GM19468 (cell line): ENCODE measurements around the gene ACTG1.

Experiments used
- ATAC-seq: cut with Tn5 transposase; IDR thresholded peaks from one replicate; pipeline ENCODE4 v1.9.1; 2021; ENCODE audit warnings: mild to moderate bottlenecking, moderate library complexity, moderate number of reproducible peaks; ENCODE audit not compliant: unreplicated experiment; ENCODE audit errors: extremely low read depth

Gene ACTG1

DNA sequence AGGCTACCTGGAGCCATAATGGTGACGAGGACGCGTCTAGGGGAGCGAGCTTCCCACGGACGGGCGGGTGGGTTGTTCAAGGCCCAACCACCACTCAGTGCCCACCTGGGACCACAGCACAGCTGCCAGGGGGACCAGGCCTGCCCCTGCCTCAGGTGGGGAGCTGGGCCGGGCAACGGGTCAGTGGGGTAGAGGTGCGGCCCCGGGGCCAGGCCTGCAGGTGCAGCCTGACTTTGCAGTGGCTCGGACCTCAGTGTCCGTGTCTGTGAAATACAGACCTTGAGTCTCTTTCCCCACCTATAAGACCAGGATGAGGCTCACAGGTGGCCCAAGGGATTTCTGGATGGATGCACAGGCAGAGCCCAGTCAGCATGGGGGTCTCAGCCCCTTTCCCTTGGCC lies 43.3 kb downstream of the ACTG1 start:
- no peak for ATAC-seq

DNA sequence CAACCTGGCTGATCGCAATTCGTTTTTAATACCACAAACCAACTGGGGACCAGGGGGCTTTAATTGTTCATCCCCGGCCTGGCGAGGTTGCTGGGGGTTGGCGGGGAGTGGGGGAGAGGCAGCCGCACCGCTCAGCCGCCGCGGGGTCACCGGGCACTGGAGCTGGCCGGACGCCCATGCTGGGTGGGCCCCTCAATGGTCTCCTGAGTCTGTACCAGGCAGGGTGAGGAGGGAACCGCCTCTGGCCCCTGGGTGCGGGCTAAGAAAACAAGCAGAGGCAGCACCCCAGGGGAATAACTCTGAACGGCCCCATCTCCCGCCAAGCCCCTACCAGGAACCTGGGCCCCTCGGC lies 43.9 kb downstream of the ACTG1 start:
- no peak for ATAC-seq

DNA sequence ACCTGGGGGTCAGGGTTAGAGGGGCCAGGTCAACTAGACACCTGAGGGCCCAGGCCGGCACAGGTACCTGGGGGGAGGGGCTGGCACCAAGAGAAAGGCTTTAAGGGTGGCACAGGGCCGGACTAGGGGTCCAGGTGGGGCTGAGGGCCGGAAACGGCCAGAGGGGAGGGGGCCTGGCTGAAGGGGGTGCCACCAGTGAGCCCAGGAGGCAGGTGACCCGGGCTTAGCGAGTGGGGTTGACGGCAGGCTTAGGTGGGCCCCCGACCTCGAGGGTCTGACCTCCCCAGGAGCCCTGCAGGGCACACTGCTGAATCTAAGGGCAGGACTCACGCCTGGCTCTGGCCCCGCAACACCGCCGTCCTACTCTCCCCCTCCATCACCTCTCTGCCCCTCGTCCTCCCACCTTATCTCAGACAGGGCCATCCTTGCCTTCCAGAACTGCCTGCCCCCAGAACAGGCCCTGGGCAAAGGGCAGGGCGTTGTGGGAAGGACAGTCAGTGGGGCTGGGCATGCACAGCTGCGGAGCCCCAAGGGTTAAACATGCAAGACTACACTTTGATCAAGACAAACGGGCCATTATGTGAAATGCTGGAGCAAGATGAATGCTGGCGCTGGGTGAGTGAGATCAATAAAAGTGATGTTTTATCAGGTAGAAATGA lies 44.4 kb downstream of the ACTG1 start:
- ATAC-seq = no peak

DNA sequence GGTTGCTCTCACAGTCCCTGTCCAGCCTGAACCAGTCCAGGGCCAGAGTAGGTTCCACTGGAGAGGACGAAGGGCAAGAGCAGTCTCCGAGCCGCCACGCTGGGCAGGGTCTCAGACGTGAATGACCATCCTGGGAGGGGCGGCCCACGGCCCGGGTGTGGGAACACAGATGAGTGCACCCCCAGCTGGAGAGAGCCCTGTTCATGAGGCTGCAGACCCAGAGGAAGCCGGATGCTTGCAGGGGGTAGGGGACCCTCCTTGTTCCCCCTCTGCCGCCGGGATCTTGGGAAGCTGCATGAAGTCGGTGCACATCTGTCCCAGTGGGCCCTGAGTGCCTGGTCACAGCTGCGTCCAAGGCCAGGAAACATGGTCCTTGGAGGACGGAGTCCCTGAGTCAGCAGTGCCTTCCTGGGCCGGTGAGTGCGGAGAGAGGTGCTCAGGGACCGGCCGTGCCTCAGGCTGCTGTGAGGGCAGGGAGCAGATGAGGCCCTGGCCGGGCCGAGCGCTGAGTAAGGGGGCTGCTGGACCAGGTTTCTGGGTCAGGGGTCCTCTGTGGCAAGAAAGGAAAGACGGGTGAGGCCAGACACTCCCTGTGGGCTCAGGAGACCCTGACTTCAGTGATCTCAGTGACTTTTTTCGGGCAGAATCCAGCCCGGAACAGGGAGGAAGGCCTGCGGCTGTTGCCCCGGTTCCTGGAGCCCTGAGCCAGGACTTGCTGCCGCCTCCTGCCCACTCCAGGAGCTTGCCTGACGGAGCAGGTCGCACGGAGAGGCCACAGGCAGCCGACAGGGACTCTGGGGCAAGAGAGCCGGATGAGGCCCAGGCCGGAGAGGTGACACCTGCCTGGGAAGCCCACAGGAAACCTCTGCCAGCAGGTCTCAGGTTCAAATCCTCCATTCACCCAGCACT lies 45.8 kb downstream of the ACTG1 start:
- ATAC-seq = no peak

DNA sequence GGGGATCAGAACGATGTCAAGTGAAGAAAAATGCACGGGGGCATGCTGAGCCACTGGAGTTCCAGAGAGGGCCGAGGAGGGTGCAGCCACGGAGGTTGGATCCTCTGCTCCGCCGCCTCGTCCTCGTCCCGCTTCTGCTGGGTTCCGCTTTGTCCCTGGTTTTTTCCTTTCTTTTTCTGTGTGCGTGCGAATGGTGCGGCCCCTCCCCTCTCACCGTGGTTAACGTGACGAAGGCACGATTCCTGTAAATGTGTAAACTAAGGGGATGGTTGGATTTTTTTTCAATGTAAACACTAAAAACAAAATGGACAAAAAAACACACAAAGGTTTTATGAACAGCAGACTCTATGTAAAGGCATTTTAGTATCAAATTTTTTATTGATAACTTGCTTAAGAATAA lies 46.7 kb downstream of the ACTG1 start:
- ATAC-seq = no peak

DNA sequence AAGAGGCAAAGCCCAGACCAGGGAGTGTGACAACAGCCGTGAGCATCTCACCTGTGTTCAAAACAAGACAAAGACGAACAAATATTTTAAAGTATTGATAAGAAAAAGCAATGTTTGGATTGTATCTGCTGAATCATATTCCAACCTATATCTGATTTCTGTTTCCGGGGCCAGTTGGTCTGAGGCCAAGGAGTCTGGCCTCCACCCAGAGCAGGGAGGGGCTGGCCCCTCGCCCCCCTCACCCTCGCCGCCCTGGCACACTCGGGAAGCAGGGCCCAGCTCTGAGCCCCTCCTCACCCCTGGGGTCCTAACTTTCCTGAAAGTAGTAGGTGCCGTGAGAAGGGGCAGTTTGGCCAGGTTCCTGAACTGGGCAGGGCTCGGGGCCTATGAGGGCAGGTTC lies 48.0 kb downstream of the ACTG1 start:
- no peak for ATAC-seq

DNA sequence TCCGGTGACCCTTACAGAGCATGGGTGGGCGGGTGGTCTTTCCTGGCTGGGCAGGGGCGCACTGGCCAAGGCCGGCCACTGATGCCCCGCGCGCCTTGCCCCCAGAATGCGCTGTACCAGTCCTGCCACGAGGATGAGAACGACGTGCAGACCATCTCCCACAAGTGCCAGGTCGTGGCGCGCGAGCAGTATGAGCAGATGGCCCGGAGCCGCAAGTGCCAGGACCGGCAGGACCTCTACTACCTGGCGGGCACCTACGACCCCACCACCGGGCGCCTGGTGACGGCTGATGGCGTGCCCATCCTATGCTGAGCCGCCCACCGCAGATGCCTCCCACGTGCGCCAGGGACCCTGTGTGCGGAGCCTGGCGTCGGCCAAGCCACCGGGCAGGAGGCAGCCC lies 49.1 kb downstream of the ACTG1 start:
- no peak for ATAC-seq

DNA sequence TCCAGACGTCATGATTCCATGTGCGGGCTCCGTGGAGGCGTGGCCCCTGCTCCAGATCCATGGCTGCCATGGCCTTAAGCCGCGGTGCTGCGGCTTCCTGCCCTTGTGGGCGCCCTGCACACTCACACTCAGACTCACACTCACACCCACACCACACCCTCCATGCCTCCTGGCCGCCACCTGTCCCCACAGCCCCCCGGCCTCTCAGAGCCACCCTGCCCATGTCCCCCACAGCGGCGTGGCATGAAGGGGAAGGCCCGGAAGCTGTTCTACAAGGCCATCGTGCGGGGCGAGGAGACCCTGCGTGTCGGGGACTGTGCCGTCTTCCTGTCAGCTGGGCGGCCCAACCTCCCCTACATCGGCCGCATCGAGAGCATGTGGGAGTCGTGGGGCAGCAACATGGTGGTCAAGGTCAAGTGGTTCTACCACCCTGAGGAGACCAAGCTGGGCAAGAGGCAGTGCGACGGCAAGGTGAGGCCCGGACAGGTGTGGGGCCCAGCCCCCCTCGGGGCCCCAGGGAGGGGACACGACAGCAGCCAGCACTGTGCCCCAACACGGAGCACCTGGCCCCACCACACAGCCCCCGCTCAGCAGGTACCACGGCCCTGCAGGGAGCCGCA lies 50.0 kb downstream of the ACTG1 start:
- ATAC-seq = no peak

DNA sequence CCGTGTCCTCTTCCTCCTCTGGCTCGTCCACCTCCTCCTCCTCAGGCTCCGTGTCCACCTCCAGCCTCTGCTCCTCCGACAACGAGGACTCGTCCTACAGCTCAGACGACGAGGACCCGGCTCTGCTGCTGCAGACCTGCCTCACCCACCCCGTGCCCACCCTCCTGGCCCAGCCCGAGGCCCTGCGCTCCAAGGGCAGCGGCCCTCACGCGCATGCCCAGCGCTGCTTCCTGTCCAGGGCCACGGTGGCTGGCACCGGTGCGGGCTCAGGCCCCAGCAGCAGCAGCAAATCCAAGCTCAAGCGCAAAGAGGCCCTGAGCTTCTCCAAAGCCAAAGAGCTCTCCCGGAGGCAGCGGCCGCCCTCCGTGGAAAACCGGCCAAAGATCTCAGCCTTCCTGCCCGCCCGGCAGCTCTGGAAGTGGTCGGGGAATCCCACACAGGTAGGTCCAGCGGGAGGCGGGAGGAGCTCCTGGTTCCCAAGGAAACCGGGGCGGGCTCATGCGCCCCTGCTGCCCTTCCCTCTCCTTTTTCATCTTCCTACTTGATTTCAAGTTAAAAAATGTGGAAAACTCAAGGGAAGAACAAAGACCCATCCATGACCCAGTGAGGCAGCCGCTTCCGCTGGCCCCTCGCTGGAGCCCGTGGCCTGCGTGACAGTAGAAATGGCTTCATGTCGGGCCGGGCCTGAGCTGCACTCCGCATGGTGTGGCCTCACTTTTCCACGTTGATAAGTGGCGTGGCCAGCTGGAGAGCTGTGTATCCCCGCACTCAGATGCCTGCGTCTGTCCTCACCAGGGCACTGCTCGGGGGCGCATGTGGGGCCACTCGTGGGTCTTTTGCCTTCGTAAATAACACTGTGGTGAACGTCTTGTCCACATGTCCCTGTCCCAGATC lies 50.7 kb downstream of the ACTG1 start:
- no peak for ATAC-seq

DNA sequence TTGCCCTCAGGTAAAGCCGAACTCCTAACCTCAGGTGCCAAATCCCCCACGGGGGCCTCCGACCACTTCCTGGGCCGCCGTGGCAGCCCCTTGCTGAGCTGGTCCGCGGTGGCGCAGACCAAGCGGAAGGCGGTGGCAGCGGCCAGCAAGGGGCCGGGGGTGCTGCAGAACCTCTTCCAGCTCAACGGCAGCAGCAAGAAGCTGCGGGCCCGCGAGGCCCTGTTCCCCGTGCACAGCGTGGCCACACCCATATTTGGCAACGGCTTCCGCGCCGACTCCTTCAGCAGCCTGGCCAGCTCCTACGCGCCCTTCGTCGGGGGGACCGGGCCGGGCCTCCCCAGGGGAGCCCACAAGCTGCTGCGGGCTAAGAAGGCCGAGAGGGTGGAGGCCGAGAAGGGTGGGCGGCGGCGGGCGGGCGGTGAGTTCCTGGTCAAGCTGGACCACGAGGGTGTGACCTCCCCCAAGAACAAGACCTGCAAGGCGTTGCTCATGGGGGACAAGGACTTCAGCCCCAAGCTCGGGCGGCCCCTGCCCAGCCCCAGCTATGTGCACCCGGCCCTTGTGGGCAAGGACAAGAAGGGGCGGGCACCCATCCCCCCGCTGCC lies 51.6 kb downstream of the ACTG1 start:
- no peak for ATAC-seq
